T47D (cell line): ENCODE results near the gene ANKRD16.

Experiments used
- DNase-seq, 2 experiments: peaks; one replicate each; pipeline versions ENCODE4 v3.0.0 to v3.0.0-alpha.2; 2011 to 2012; ENCODE audit warnings: low read depth in 1 of 2, low spot score in 1 of 2
- JUND ChIP-seq: IDR thresholded peaks from 2 replicates; pipeline ENCODE4 v1.6.1; 2012; ENCODE audit warnings: low read depth
- in situ Hi-C: cut with HindIII; loops from 2 replicates; pipeline ENCODE4 v1.10.0; 2016; ENCODE audit warnings: low sequenced_read_pairs, low pct_unique_long_range_greater_than_20kb

Gene ANKRD16

DNA sequence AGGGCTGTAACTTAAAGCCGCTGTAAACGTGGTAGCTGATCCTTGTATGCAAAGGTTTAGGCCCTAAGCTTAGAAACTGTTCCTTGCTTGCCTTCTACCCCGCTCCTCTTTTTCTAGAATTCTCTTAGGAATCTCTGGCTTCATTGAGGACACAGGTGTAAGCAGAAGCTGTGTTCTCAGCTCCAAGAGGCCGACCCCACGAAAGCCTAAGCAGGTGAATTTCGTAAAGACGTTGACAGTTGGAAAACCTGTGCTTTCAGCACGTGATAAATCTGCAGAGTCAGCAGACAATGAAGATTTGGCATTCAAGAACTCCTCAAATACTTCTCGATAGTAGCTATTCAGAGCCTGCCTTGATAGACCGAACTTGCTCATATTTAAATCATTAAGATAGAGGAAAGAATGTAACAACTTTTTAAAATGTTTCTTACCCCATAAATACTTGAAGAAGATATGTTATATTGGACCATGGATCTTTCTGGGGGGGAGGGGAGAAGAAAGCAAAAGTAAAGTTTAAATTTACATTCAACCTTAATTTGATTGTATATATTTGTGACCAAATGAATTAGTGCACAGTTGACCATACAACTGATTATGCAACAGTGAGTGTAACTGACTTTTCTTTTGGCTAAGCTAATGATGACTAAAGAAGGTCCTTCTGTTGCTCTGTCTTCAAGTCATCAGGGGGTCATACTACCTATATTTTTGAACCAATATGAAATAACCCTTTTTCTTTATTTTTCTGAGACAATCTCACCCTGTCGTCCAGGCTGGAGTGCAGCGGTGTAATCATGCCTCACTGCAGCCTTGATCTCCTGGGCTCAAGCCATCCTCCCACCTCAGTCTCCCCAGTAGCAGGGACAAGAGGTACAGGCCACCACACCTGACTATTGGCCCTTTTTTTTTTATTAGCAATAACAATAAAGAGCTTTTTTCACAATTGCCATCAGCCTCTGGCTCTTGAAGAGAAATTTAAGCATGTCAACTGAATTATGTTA lies 75.3 kb downstream of the ANKRD16 start:
- in situ Hi-C loops, result no loop called here

GRCh38 chr10:5813341-5814109 lies 76.2 kb downstream of the ANKRD16 start, which contains the start of gene GDI2:
Gene GDI2, minus strand, starts transcription at chr10:5813434. Its CDS starts 176 bp downstream, at chr10:5813258.
- peak; percentile 99 for DNase-seq
- in situ Hi-C loops, result no loop called here
- no peak for TF ChIP-seq JUND

More for the DNA sequence above, 75.3 kb downstream of the ANKRD16 start:
- no peak for DNase-seq
- no peak for TF ChIP-seq JUND

DNA sequence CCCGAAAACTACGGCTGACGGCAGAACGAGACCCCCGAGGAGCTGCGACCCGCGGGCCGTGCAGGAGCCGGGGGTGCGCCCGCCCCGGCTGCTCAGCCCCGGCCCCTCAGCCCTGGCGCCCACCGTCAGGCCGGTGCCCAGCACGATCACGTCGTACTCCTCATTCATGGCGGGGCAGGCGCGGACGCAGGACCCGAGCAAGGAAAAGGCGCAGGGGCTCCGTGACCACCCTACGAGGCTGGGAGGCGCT lies 76.7 kb downstream of the ANKRD16 start:
- no peak for DNase-seq
- in situ Hi-C loops, result no loop called here
- no peak for TF ChIP-seq JUND

GRCh38 chr10:5812283-5813090 lies 77.2 kb downstream of the ANKRD16 start:
- TF ChIP-seq JUND, result no peak
- in situ Hi-C loops, result no loop called here
- DNase-seq, result peak; percentile 39
